GM18858 (cell line): Measurements from ENCODE around the gene NEK10.
A peak's percentile ranks its signal among the peaks of the same experiment; 100 is the strongest.

Experiments used
- ATAC-seq: cut with Tn5 transposase; IDR thresholded peaks from one replicate; pipeline ENCODE4 v1.9.1; 2021; ENCODE audit not compliant: unreplicated experiment

The NEK10 gene

DNA sequence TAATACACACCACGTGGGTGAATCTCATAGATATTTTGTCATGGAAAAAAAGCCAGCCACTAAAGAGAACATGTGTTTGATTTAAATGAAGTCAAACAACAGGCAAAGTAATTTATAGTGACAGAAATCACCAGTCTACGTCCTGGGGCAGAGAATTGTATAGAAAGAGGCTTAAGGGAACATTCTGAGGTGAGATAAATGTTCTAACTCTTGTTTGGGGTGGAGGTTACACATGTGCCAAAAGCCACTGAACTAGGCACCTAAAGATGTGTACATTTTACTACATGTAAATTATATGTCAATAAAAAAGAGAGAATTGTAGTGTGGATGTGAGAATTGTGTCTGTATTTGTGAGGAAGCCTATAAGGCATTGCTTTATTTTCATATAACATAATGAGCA lies 184.9 kb downstream of the NEK10 start:
- ATAC-seq = no peak

- ATAC-seq = no peak
Measured at GRCh38 chr3:27176256-27176655, 192.9 kb downstream of the NEK10 start.

- ATAC-seq = no peak
Measured at GRCh38 chr3:27174530-27174929, 194.7 kb downstream of the NEK10 start.

DNA sequence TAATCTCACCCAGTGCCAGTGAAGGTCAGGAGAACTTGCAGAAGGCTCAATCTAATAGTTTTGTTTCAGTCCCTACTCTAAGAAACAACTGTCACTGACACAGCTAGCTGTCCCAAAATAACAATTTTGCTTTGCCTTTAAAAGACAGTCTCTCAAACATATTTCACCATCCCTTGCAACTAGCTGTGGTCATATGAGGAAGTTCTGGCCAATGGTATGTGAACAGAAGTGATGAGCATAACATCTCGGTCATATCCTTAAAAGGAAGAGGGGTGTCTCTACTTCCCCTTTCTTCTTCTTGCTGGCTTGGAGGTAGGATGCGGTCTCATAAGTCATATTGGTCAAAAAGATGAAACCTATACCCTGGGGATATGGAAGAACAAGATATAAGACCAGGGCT lies 198.1 kb downstream of the NEK10 start:
- ATAC-seq = peak; percentile 83

GRCh38 chr3:27166888-27167287 lies 202.3 kb downstream of the NEK10 start:
- ATAC-seq = no peak

- no peak for ATAC-seq
Measured at GRCh38 chr3:27165321-27165721, 203.9 kb downstream of the NEK10 start.

- ATAC-seq = no peak
Measured at GRCh38 chr3:27160779-27161287, 208.3 kb downstream of the NEK10 start.

- ATAC-seq = no peak
Measured at GRCh38 chr3:27160146-27160545, 209.0 kb downstream of the NEK10 start.

GRCh38 chr3:27147215-27147614 lies 222.0 kb downstream of the NEK10 start:
- ATAC-seq = no peak

- ATAC-seq = no peak
Measured at GRCh38 chr3:27146786-27147185, 222.4 kb downstream of the NEK10 start.

DNA sequence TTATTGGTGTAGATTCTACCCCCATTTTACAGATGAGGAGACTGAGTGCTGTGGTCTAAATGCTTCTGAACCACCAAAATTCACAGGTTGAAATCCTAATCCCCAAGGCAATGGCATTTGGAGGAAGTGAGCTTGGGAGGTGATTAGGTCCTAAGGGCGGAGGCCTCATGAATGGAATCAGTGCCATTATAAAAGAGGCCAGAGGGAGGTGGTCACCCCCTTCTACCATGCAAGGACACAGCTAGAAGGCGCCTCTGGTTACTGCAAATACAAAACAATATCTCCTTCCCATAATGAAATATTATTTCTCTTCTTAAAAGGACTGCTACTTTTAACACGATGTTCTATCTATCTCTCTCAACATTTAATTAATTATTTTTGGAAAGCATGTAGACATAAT lies 223.5 kb downstream of the NEK10 start:
- ATAC-seq = no peak

DNA sequence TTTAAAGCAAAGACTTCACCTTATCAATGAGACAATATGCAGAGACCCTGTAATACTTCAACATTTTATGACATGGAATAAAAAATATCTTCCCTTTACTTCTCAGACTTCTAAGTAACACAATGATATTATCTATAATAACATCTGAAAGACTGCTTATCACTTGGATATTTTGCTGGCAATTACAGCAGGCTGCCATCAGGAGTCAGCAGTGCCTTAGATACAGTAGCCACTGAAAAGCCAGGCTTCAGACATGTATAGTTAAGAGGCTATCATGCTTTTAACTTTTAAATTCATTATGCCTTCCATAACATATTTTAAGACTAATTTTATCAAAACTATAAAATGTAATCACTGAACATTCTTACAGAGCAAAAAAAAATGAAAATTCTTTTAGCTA lies 227.5 kb downstream of the NEK10 start:
- no peak for ATAC-seq

GRCh38 chr3:27138562-27138961 lies 230.6 kb downstream of the NEK10 start:
- ATAC-seq = no peak

DNA sequence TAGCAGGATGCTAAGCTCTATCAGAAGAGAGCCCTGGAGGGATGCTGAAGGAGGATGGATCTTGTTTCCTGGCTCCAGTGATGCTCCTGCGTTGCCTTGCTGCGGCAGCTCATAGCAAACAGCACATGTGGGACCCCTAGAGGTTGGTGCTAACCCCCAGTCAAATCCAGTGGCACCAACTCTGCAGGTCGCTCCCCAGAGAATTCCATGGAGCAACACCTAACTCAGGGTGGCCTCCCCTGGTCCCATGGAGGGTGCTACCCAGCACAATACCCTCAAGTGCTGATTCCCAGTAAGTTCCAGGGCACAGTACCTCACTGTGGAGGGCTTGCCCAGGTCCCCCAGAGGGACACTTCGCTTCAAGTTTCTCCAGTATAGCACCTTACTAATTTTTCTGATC lies 231.2 kb downstream of the NEK10 start:
- no peak for ATAC-seq

GRCh38 chr3:27134171-27134796 lies 234.9 kb downstream of the NEK10 start:
- peak; percentile 93 for ATAC-seq

- ATAC-seq = no peak
Measured at GRCh38 chr3:27133060-27133459, 236.1 kb downstream of the NEK10 start.

DNA sequence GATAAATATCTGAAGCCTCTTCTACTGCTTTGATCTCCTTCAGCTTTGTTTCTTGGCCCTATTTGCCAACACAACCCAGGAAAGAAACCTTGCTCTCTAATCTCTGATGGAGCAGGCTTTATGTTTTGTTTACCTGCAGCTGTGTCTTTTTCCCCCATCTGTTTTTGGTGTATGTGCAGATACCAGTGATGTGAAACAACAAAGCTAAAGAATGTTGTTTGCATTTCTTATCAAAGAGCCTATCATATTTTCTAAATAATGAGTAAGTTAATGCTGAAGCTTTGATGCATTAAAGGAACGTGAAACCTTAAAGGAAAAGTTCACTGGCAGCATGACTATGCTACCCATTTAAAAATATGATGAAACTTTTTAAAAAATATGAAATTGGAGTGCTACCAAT lies 238.4 kb downstream of the NEK10 start:
- ATAC-seq = no peak

GRCh38 chr3:27127879-27128278 lies 241.3 kb downstream of the NEK10 start:
- ATAC-seq = no peak

DNA sequence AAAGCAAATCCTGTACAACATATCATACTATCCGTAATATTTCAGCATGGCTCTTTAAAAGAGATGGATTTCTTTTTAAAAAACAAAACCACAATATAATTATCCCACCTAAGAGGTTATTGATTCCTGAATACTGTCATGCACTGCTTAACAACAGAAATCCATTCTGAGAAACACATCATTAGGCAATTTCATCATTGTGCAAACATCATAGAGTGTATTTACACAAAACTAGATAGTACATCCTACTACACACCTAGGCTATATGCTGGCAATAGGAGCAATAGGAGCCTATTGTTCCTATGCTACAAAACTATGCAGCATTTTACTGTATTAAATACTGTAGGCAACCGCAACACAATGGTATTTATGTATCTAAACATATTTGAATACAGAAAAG lies 242.0 kb downstream of the NEK10 start:
- ATAC-seq = no peak

DNA sequence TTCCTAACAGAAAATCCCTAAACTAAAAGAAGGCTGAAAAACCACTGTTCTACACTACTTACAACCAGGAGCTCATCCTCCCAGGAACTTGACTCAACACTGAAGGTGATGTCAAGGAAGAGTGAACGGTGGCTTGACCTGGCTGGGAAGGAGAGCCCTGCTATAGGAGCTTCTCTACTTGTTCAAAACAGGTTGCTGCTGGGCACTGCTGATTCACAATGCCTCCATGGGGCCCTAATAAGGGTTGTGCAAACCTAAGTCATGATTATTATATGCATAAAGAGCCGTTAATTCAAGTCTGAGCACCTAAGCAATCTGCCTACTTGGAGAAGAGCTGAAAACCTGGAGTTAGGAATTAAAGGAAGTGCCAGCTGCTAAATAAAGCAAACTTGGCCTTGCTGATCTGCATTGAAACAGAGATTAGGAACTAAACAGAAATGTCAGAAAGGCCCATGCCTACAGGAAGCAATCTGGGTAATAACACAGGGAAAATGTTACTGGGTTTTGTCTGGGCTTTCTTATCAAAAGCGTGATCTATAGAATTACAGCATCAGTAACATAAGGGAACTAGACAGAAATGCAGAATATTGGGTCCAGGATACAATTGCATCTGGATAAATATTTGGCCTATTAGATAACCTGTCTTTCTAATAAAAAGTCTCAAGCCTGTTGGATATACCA lies 243.2 kb downstream of the NEK10 start:
- no peak for ATAC-seq

GRCh38 chr3:27119639-27120038 lies 249.5 kb downstream of the NEK10 start:
- no peak for ATAC-seq

DNA sequence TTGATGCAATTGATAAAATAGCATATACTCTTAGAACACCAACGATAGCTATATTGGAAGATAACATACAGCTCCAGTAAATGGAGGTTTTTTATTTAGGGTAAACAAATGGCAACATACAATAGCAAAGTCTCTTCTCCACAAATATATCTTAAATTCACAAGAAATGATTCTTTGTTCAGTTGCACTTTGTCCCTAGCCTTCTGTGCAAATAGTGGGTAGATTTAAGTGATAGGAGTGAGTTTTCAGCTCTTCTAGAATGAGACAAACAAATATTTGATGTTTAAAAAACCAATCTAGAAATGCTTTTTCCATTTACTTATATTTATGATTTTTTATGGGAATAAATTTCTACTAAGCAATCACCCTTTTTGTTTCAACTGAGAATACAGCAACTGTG lies 253.8 kb downstream of the NEK10 start:
- no peak for ATAC-seq

GRCh38 chr3:27114684-27115083 lies 254.5 kb downstream of the NEK10 start:
- ATAC-seq = no peak
